ENCODE data around the gene MKNK1.

Gene MKNK1

DNA sequence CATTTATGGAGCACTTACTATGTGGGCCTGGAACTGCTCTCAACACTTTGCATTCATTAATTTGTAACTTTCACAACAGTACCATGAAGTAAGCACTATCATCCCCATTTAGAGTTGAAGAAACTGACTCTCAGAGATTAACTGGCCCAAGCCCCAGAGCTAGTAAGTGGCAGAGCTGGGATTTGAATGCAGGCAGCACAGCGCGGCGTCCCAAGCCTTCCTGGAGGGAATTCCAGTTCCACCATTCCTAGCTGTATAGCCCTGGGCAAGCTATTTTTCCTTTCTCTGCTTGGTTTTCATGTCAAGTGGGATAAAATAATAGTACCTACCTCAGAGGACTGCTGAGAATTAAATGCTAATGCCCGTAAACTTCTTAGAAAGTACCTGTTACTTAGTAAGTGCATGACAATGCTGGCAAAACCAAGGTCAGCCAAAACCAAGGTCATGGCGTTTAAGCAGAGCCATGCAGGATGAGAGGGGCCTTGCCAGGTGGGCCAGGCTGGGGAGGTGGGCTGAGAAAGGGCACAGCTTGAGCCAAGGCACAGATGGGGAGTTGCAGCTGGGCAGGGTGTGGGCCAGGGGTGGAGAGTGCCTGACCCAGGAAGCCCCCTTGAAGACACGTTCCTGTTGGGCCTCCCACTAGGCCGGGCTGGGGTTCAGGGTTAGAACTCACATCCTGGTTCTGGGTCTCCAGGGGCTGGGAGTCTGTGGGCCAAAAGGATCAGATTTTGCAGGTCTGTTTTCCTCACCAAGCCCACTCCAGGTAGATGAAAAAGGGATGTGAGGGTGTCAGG, 48.0 kb downstream of the MKNK1 start:
- H3F3A ChIP-seq (ENCODE audit: control insufficient read depth, insufficient read depth) = no peaks in the 10 kb centered on the region
- no peaks in the 10 kb centered on the region for H3K9me2 ChIP-seq (replicated peaks; ENCODE audit: control insufficient read depth, low read length)
- TF ChIP-seq, protein P1, sequence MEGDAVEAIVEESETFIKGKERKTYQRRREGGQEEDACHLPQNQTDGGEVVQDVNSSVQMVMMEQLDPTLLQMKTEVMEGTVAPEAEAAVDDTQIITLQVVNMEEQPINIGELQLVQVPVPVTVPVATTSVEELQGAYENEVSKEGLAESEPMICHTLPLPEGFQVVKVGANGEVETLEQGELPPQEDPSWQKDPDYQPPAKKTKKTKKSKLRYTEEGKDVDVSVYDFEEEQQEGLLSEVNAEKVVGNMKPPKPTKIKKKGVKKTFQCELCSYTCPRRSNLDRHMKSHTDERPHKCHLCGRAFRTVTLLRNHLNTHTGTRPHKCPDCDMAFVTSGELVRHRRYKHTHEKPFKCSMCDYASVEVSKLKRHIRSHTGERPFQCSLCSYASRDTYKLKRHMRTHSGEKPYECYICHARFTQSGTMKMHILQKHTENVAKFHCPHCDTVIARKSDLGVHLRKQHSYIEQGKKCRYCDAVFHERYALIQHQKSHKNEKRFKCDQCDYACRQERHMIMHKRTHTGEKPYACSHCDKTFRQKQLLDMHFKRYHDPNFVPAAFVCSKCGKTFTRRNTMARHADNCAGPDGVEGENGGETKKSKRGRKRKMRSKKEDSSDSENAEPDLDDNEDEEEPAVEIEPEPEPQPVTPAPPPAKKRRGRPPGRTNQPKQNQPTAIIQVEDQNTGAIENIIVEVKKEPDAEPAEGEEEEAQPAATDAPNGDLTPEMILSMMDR (IDR thresholded peaks at IDR 0.05; ENCODE audit: low read depth, low read length, poor library complexity, severe bottlenecking) = no peak
- no peak for TF ChIP-seq EZH2phosphoT487 (IDR thresholded peaks at IDR 0.05; ENCODE audit: borderline replicate concordance, low read length)
- no peak overlapping the region for H3K27ac ChIP-seq (ENCODE audit: low read depth, low read length)
- H3K4me3 ChIP-seq (ENCODE audit: low read length) = no peak overlapping the region
- no peak overlapping the region for H3K4me2 ChIP-seq (ENCODE audit: low read length)
- H4K20me1 ChIP-seq (ENCODE audit: control insufficient read depth, insufficient read depth, low read depth, low read length) = no peaks in the 10 kb centered on the region
- H3K9me3 ChIP-seq (ENCODE audit: control insufficient read depth, insufficient read depth, low read length) = no peaks in the 10 kb centered on the region
- H3K36me3 ChIP-seq (ENCODE audit: control insufficient read depth, low read length) = no peaks in the 10 kb centered on the region
- H3K4me1 ChIP-seq (ENCODE audit: control insufficient read depth, low read length) = no peaks in the 10 kb centered on the region
- no peaks in the 10 kb centered on the region for H3K79me2 ChIP-seq (ENCODE audit: control insufficient read depth, low read length)
- H3K27me3 ChIP-seq (ENCODE audit: control insufficient read depth, low read length) = peaks cover 4% of the 10 kb centered on the region; the same call in 1 of the 2 replicates

GRCh38 chr1:46554597-46555381, 49.3 kb downstream of the MKNK1 start:
- Histone ChIP-seq H3K4me1 (ENCODE audit: control insufficient read depth, low read length) (no peaks in the 10 kb centered on the region), H3K79me2 (ENCODE audit: control insufficient read depth, low read length) (no peaks in the 10 kb centered on the region), H3F3A (ENCODE audit: control insufficient read depth, insufficient read depth) (no peaks in the 10 kb centered on the region), H3K9me2 (replicated peaks; ENCODE audit: control insufficient read depth, low read length) (no peaks in the 10 kb centered on the region), H3K36me3 (ENCODE audit: control insufficient read depth, low read length) (no peaks in the 10 kb centered on the region), H3K9me3 (ENCODE audit: control insufficient read depth, insufficient read depth, low read length) (no peaks in the 10 kb centered on the region), H3K4me3 (ENCODE audit: low read length) (no peak overlapping the region), H3K4me2 (ENCODE audit: low read length) (no peak overlapping the region), H3K27me3 (ENCODE audit: control insufficient read depth, low read length) (peaks cover 4% of the 10 kb centered on the region; the same call in 1 of the 2 replicates), H4K20me1 (ENCODE audit: control insufficient read depth, insufficient read depth, low read depth, low read length) (no peaks in the 10 kb centered on the region), H3K27ac (ENCODE audit: low read depth, low read length) (no peak overlapping the region)
- TF ChIP-seq EZH2phosphoT487 (IDR thresholded peaks at IDR 0.05; ENCODE audit: borderline replicate concordance, low read length) = no peak
- TF ChIP-seq, protein P1 (IDR thresholded peaks at IDR 0.05; ENCODE audit: low read depth, low read length, poor library complexity, severe bottlenecking) = no peak

DNA sequence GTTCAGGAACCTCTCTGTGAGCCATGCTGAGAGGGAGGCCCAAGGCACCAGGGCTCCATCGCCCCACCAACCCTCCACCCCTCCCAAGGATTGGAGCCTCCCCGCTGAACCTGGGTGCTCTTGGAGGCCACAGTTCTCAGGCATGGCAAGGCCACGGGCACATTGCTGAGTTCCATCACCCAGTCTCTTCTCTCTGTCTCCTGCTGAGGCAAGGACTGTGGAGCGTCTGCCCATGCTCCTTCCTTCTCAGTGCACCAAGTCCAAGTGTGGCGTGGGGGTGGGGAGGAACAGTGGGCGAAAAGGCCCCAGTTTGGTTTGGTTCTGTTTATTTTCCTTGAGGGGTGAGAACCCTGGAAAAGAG, 49.9 kb downstream of the MKNK1 start:
- Histone ChIP-seq H3K79me2 (ENCODE audit: control insufficient read depth, low read length) (no peaks in the 10 kb centered on the region), H3F3A (ENCODE audit: control insufficient read depth, insufficient read depth) (no peaks in the 10 kb centered on the region), H3K27ac (ENCODE audit: low read depth, low read length) (no peak overlapping the region), H3K27me3 (ENCODE audit: control insufficient read depth, low read length) (peaks cover 4% of the 10 kb centered on the region; the same call in 1 of the 2 replicates), H3K36me3 (ENCODE audit: control insufficient read depth, low read length) (no peaks in the 10 kb centered on the region), H3K9me2 (replicated peaks; ENCODE audit: control insufficient read depth, low read length) (no peaks in the 10 kb centered on the region), H3K4me2 (ENCODE audit: low read length) (no peak overlapping the region), H3K4me3 (ENCODE audit: low read length) (no peak overlapping the region), H3K9me3 (ENCODE audit: control insufficient read depth, insufficient read depth, low read length) (no peaks in the 10 kb centered on the region), H3K4me1 (ENCODE audit: control insufficient read depth, low read length) (no peaks in the 10 kb centered on the region), H4K20me1 (ENCODE audit: control insufficient read depth, insufficient read depth, low read depth, low read length) (no peaks in the 10 kb centered on the region)
- TF ChIP-seq EZH2phosphoT487 (IDR thresholded peaks at IDR 0.05; ENCODE audit: borderline replicate concordance, low read length) = no peak
- TF ChIP-seq, protein P1 (IDR thresholded peaks at IDR 0.05; ENCODE audit: low read depth, low read length, poor library complexity, severe bottlenecking) = no peak

Data from DOHH2 (cell line).